HK-2 (cell line): Measurements from ENCODE around the gene POM121C.
"Not testable (repeated sequence)": the region's sequence is repeated elsewhere in the genome, so short reads cannot be mapped to it uniquely, and the experiment has no call there.

Source experiments
- DNase-seq: peaks from one replicate; pipeline ENCODE4 v3.0.0-alpha.2; 2018; ENCODE audit not compliant: unreplicated experiment

The POM121C gene

GRCh38 chr7:75485979-75486643, at the start of gene POM121C:
POM121C (minus strand) TSS chr7:75486299; CDS start chr7:75441496, 44,803 bp downstream.
- peak; percentile 93 for DNase-seq

DNA sequence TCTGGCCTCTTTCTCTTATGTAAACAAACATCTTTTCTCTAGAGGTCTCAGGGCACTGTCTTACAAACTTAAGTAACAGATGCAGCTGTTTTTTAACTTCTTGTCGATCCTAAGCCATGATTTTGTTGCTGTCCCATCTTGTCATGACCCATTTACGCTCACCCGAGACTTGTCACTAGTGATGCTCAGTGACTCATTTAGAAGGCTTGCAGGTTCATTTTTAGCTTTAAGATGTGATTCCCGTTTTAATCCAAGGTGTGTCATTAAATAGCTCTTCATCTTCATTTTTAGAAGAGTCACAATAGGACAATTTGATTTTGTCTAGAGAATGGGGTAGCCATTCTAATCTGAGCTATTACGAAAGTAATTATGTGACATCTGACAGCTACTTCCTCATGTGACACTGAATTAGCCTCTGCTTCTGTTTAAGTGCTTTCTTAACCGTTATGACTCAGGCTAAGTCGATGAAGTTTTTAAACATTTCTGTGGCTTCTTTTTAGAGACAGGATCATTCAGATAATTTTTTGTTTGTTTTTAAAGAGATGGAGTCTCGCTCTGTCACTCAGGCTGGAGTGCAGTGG, 48.7 kb upstream of the POM121C start:
- no peak for DNase-seq

GRCh38 chr7:75533926-75534325, 47.8 kb upstream of the POM121C start:
- no peak for DNase-seq

GRCh38 chr7:75532639-75533038, 46.5 kb upstream of the POM121C start:
- no peak for DNase-seq

GRCh38 chr7:75531359-75531821, 45.3 kb upstream of the POM121C start:
- no peak for DNase-seq

- not testable (repeated sequence) for DNase-seq
Measured at GRCh38 chr7:75527224-75527722, 41.2 kb upstream of the POM121C start.

DNA sequence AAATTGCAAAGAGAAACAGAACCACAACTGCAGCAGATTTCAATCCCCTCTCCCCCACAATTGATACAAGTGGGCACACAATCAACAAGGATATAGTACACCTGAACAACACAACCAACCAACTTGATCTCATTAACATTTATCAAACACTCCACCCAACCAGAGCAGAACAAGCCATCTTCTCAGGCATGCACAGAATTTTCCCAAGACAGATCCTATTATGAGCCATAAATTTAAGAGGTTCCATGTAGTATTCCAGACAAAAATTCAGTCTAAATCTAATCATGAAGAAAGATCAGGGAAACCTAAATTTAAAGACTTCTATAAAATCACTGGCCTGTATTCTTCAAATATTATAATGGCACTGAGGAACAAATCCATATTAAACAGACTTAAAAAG, 35.6 kb upstream of the POM121C start:
- not testable (repeated sequence) for DNase-seq

- DNase-seq, result not testable (repeated sequence)
Measured at GRCh38 chr7:75518842-75519241, 32.7 kb upstream of the POM121C start.

DNA sequence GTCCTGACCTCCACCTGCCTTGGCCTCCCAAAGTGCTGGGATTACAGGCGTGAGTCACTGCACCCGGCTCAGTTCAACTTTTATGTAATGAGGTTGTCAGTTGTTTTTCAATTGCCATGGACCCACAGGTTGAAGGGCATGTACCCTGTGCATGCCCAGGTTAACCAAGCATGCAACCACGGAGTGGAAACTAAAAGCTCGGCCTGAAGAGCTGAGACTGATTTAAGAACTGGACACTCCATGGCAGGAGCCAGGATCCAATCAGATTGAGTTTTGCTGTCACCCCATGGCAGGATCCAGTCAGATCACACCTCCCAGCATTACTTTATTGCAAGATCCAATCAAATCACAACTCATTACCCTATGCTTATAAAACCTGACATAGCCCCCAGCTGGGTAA, 22.9 kb upstream of the POM121C start:
- DNase-seq, result not testable (repeated sequence)

GRCh38 chr7:75492020-75492419, 5.9 kb upstream of the POM121C start, which contains the start of gene SPDYE5:
SPDYE5 (plus strand) TSS chr7:75492320; CDS start chr7:75494048, 1,728 bp downstream.
- DNase-seq, result not testable (repeated sequence)

- peak; percentile 25 for DNase-seq
Measured at GRCh38 chr7:75485355-75485978, 632 bp downstream of the POM121C start.

DNA sequence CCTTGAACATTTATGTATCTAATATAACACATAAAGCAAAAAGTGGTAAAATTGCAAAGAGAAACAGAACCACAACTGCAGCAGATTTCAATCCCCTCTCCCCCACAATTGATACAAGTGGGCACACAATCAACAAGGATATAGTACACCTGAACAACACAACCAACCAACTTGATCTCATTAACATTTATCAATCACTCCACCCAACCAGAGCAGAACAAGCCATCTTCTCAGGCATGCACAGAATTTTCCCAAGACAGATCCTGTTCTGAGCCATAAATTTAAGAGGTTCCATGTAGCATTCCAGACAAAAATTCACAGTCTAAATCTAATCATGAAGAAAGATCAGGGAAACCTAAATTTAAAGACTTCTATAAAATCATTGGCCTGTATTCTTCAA, 5.8 kb downstream of the POM121C start:
- DNase-seq, result not testable (repeated sequence)

DNA sequence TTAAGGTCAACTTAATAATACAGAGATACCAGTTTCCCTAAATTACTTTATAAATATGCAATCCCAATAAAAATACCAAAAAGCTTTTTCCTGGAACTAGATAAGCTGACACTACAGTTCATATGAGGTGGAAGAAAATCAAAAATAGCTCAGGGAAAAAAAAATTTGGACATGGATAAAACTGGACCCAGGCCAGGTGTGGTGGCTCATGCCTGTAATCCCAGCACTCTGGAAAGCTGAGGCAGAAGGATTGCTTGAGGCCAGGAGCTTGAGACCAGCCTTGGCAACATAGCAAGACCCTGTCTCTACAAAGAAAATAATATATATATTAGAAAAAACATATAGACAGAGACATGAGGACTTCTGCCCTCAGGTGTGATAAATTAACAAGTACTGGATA, 8.6 kb downstream of the POM121C start:
- not testable (repeated sequence) for DNase-seq

DNA sequence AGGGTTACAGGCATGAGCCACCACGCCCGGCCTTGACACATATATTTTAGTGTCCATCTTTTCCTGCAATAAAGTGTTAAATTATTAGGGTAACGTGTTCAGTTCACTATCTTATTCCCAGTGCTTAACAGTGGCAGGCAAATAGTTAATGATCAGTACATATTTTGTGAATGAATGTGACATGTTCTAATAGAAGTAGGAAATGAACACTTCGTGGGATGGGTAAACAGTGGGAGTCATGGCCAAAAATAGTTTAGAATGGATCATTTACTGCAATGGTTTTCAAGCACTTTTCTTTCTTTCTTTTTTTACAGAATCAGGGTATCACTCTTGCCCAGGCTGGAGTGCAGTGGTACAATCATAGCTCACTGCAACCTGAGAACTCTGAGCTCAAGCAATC, 15.9 kb downstream of the POM121C start:
- DNase-seq, result not testable (repeated sequence)

GRCh38 chr7:75460541-75460940, 25.6 kb downstream of the POM121C start:
- DNase-seq, result not testable (repeated sequence)

- DNase-seq, result not testable (repeated sequence)
Measured at GRCh38 chr7:75458034-75458433, 28.1 kb downstream of the POM121C start.

DNA sequence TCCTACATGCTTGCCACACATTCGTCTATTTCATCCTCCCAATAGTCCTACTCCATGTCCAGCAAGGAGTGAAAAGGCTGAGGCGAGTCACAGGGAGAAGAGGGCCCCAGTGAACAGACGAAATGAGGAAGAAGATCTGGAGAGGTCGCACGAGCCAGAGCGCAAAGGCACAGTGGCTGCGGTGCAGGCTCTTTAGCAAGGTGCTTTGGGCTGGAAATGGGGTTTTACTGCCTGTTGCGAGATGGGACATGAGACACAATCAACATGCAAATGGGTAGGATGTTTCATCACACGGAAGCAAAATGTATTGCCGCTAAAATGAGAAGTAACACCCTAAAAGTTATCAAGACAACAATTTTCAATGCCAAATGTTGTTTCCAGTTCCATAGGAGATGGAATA, 29.7 kb downstream of the POM121C start:
- DNase-seq, result not testable (repeated sequence)

DNA sequence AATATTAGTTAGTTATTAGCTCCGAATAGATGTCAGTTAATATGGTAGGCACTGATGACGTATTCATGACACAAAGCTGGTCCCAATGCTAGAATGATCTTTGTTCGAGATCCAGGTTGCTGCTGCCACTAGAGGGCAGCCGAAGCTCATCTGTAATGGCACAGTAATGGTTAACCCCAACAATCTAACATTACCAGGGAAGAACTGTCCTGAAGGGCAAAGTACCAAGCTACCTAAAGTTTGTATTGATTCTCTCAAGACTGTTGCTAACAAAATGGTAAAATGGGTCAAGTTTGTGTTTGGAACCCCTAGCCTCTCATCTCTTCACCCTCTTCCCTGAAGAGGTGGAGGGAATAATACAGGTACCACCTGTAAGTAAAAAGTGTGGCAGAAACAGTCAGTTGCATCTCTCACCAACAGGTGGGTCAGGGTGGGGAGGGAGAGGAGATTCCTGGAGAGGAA, 33.6 kb downstream of the POM121C start:
- DNase-seq, result not testable (repeated sequence)

DNA sequence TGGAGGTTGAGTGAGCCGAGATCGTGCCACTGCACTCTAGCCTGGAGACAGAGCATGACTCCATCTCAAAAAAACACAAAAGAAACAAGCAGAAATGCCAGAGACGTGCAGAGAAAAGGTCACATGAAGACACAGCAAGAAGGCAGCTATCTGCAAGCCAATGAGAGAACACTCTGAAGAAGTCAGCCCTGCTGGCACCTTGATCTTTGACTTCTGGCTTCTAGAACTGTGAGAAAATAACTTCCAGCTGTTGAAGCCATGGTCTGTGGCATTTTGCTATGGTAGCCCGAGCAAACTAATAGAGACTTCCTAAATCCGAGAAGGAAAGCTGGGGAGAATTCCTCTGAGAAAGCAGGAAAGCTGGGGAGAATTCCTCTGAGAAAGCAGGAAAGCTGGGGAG, 36.2 kb downstream of the POM121C start:
- DNase-seq, result not testable (repeated sequence)

DNA sequence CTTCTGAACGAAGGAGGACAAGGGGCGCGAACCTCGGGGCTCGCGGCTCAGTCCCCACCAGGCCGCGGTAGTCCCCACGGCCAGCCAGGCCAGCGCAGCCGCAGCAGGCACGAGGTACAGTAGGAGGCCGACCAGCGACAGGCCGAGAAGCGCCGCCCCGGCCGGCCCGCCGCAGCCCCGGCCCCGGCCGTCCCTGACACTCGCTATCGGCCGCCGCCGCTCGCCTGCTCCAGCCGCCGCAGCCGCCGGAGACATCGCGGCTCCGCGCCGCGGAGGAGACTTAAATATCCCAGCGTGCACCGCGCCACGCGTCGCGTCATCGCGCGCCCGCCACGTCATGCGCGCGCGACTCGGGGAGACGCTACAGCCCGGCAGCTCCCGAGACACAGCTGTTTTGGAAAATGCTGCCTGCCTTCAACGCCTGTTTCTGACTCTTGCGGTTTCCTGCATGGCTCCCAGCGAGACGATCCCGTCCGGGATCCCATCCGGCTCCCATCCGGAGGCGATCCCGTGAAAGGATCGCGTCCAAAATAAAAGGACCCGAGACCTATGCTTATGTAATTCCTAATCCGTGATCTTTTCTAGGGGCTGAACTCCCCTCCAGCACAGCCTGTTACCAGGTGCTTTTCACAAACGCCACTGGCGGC, 43.5 kb downstream of the POM121C start:
- peak; percentile 36 for DNase-seq

GRCh38 chr7:75442101-75442464, 44.0 kb downstream of the POM121C start:
- not testable (repeated sequence) for DNase-seq

- DNase-seq, result not testable (repeated sequence)
Measured at GRCh38 chr7:75439000-75439399, 47.1 kb downstream of the POM121C start.
